KOPT-K1 (cell line): Measurements from ENCODE around the gene PPP1R18.
"Not testable (repeated sequence)": the region's sequence is repeated elsewhere in the genome, so short reads cannot be mapped to it uniquely, and the experiment has no call there.

Experiments used
- H3K27ac ChIP-seq: fragments of 200-600 bp; sonication (generic); 2 replicates; pipeline ENCODE4 v1.5.1; 2016; ENCODE audit warnings: antibody characterized with exemption, mild to moderate bottlenecking, low read depth, low read length; ENCODE audit not compliant: poor library complexity, severe bottlenecking
- H3K36me3 ChIP-seq: fragments of 200-600 bp; sonication (generic); 2 replicates; pipeline ENCODE4 v1.5.1; 2017; ENCODE audit warnings: antibody characterized with exemption, mild to moderate bottlenecking, low read length, moderate library complexity; ENCODE audit not compliant: insufficient read depth
- H3K9me3 ChIP-seq: fragments of 200-600 bp; sonication (generic); 2 replicates; pipeline ENCODE4 v1.5.1; 2017; ENCODE audit warnings: antibody characterized with exemption, low read length, mild to moderate bottlenecking; ENCODE audit not compliant: insufficient read depth, poor library complexity, severe bottlenecking

PPP1R18 gene

DNA sequence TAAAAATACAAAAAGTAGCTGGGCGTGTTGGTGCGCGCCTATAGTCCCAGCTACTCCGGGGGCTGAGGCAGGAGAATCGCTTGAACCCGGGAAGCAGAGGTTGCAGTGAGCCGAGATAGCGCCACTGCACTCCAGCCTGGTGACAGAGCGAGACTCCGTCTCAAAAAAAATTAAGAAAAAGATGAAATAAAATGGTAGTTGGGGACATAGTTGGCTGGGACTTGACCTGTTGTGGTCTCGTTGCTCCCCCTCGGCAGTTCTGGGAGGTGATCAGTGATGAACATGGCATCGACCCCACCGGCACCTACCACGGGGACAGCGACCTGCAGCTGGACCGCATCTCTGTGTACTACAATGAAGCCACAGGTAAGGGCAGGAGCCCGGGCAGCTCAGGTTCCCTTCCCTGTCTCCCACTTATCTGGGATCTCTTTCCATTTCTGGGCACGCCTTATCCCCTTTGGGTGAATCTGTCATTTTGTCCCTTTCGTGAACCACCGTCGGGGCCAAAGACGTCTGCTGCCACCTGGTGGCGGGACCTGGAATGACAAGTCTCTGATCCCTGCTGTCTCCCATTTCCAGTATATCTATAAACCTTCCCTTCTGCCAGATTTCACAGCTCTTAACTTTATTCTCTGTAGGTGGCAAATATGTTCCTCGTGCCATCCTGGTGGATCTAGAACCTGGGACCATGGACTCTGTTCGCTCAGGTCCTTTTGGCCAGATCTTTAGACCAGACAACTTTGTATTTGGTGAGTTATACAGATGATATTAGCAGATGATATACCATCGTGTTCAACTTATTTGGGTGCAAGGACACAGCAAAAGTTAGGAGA, 36.1 kb upstream of the PPP1R18 start:
- peaks cover 60% of the 10 kb centered on the region for H3K36me3 ChIP-seq
- H3K27ac ChIP-seq, result peak overlapping the region; percentile 98

GRCh38 chr6:30722025-30722279, 35.5 kb upstream of the PPP1R18 start:
- Histone ChIP-seq H3K27ac (peak overlapping the region; percentile 98), H3K36me3 (peaks cover 54% of the 10 kb centered on the region)
- not testable (repeated sequence) for H3K9me3 ChIP-seq

More for the DNA sequence above, 36.1 kb upstream of the PPP1R18 start:
- no peaks in the 10 kb centered on the region for H3K9me3 ChIP-seq

- peaks cover 49% of the 10 kb centered on the region for H3K36me3 ChIP-seq
- H3K27ac ChIP-seq, result peak overlapping the region; percentile 98
- no peaks in the 10 kb centered on the region for H3K9me3 ChIP-seq
Observed at GRCh38 chr6:30721198-30722024, 35.0 kb upstream of the PPP1R18 start.

- Histone ChIP-seq H3K9me3 (no peaks in the 10 kb centered on the region), H3K36me3 (peaks cover 44% of the 10 kb centered on the region), H3K27ac (peak overlapping the region; percentile 98)
Observed at GRCh38 chr6:30720738-30721197, 34.3 kb upstream of the PPP1R18 start.

GRCh38 chr6:30719791-30720737, 33.6 kb upstream of the PPP1R18 start, which contains the start of gene TUBB:
TSS of gene TUBB (plus strand) at chr6:30720352. CDS start at chr6:30720507, 155 bp downstream.
- Histone ChIP-seq H3K36me3 (peaks cover 39% of the 10 kb centered on the region), H3K9me3 (no peaks in the 10 kb centered on the region), H3K27ac (peak within 1 kb of the TSS; percentile 98)

GRCh38 chr6:30719356-30719755, 32.9 kb upstream of the PPP1R18 start:
- Histone ChIP-seq H3K9me3 (no peaks in the 10 kb centered on the region), H3K27ac (peak overlapping the region; percentile 98), H3K36me3 (peaks cover 39% of the 10 kb centered on the region)

- Histone ChIP-seq H3K36me3 (peaks cover 39% of the 10 kb centered on the region), H3K27ac (peak overlapping the region; percentile 98)
Observed at GRCh38 chr6:30717845-30718720, 31.6 kb upstream of the PPP1R18 start.

GRCh38 chr6:30717129-30717844, 30.8 kb upstream of the PPP1R18 start, which contains the start of gene MDC1:
TSS of gene MDC1 (minus strand) at chr6:30717281. CDS start at chr6:30715175, 2,106 bp downstream.
- peaks cover 39% of the 10 kb centered on the region for H3K36me3 ChIP-seq
- H3K9me3 ChIP-seq, result no peaks in the 10 kb centered on the region
- peak within 1 kb of the TSS; percentile 98 for H3K27ac ChIP-seq

More at GRCh38 chr6:30717845-30718720, 31.6 kb upstream of the PPP1R18 start:
- not testable (repeated sequence) for H3K9me3 ChIP-seq

GRCh38 chr6:30716879-30717128, 30.4 kb upstream of the PPP1R18 start:
- Histone ChIP-seq H3K27ac (peak overlapping the region; percentile 98), H3K9me3 (no peaks in the 10 kb centered on the region), H3K36me3 (peaks cover 35% of the 10 kb centered on the region)

DNA sequence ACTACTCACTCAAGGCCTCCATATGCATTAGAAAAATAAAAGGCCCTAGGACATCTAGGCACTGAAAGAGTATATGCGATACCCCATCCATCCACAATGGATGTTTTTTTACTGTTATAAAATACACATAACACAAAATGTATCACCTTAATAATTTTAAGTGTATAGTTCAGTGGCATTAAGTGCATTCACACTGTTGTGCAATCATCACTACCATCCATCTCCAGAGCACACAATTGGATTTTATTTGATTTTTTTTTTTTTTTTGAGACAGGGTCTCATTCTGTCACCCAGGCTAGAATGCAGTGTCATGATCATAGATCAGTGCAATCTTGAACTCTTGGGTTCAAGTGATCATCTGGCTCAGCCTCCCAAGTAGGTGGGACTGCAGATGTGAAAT, 27.8 kb upstream of the PPP1R18 start:
- no peaks in the 10 kb centered on the region for H3K9me3 ChIP-seq
- H3K36me3 ChIP-seq, result peaks cover 54% of the 10 kb centered on the region
- peak overlapping the region; percentile 98 for H3K27ac ChIP-seq

GRCh38 chr6:30712441-30712945, 26.0 kb upstream of the PPP1R18 start:
- Histone ChIP-seq H3K27ac (peak overlapping the region; percentile 85), H3K36me3 (peaks cover 72% of the 10 kb centered on the region), H3K9me3 (no peaks in the 10 kb centered on the region)

DNA sequence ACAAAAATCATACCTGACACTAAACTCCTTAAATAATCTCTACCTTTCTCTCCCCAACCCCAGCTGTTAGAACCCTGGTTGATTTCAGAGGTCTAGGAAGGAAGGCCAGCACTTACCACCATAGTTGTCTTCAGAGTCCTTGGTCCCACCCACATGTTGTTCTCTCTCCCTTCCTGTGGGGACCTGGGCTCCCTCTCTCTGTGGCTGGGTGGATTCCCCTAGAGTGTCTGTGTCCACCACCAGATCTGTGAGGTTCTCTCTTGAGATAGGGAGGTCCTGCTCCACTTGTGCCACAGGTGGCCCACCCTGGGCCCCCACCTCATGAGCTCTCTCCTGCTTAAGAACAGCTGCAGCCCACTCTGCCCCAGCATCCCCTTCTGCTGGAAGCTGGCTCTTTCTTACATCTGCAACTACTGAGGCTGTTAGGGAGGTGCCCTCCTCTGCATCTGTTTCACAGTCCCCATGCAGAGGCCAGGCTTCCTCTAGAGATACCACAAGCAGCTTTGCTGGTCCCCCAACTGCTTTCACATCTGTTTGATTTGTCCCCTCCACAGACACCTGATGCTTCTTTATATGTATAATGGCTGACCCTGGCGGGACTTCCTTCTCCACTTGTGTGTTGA, 25.4 kb upstream of the PPP1R18 start:
- peak overlapping the region; percentile 85 for H3K27ac ChIP-seq
- peaks cover 78% of the 10 kb centered on the region for H3K36me3 ChIP-seq
- H3K9me3 ChIP-seq, result no peaks in the 10 kb centered on the region
